Stimulated activated CD4-positive, alpha-beta T cell treated with anti-CD3 and anti-CD28 coated beads, Interleukin-1b, Interleukin-23, amount 100 ng/mL, for 1 hour (primary cell): ENCODE results near the gene IGSF9.

Source experiments
- DNase-seq, 2 donors: peaks; one replicate each; pipeline ENCODE4 v3.0.0-alpha.2; 2020; ENCODE audit warnings: low read depth in 2 of 2

IGSF9 gene

DNA sequence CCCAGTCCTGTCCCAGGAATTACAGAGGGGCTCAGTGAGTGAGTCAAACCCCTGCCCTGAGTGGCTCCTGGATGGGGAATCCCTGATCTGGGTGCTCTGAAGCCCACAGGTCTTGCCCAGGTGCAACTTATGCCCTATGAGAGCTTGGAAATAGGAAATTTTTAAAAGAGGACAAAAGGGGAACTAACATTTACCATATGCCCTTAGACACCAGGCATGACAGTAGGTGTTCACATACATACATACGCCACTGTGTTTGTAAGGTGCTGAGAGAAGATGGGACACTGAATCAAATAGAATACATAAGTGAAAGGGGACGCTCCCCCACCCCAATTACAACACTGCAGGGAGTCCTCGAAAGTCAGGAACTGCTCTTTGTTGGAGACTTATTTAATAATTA, 46.9 kb downstream of the IGSF9 start:
- no peak for DNase-seq

DNA sequence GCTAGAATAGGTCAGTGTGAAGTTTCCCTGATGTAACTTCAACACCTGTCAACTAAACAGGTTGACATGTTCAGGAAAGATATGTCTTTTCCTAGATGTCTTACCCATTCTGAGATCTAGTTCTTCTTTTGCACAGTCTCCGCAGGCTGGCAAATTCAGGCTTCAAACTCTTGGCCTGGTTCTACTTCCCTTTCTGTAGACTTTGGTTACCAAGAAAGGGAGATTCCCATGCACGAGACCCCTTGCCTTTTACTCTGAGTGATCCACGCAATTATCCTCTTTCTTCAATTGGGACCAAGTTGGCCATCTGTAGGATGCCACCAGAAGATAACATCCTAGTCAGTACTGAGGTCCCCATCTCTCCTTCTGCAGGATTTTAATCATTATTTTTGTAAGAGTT, 47.5 kb downstream of the IGSF9 start:
- no peak for DNase-seq

DNA sequence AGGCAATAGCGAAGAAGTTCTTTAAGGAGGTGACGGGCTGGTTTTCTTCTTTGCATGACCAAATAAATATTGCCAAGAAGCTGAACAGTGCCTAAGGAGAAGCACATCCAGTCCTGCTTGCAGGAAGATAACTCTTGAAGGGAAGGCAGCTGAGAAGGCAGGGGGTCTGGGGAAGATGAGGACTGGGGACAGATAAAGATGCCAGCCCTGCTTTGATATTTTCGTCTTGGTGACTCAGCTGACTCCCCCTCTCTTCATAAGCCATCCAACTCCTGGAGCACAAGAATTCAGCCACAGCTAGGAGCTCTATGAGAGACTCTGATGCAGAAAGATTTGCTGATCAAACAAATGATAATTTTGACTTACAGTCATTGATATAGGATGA, 48.9 kb downstream of the IGSF9 start:
- no peak for DNase-seq

DNA sequence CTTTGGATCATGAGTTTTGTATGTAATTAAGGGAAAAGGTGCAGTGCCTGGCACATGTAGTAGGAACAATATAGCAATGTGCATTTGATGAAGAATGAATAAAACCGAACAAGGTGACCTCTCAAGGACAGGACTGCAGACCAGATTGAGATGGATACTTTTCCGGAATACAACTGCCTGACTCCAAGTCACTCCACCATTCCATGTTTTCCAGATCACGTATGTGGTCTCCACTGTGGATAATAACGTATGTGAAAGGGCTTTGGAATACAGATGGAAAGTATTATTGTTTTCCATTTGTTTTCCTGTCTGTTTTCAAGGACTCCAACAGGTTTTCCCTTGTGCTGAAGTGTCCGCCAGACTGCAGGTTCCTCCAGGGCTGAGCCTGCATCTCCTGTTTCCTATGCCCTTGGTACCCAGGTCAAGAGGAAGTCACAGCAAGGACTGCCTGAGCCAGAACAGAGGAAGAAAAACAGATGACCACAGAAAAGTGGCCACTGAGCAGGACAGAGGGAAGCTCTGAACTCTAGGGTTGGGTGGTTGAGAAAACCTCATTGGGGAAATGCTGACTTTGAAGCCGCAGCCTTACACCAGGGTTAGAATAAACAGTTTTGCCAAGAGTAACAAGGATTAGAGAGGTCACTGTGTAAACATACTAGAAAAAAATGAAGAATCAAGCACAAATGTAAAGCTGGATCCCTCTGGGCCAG, 49.4 kb downstream of the IGSF9 start:
- DNase-seq: no peak

DNA sequence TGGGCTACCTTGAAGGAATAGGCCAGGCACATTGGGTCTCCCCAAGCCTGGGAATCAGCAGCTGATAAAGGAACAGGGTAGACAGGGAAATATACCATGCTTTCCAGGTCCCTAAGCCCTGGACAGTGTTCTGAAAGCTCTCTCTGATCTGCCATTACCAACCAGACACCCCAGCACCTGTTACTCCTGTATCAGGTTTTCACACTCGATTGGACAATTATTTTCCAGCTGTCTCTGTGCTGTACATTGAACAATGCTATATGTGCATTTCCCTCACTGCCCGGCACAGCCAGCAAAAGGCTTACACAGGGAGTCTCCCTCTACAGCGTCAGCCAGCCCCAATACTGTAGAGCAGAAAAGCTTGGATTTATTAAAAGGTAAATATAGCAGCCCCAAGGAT, 50.1 kb downstream of the IGSF9 start:
- no peak for DNase-seq

DNA sequence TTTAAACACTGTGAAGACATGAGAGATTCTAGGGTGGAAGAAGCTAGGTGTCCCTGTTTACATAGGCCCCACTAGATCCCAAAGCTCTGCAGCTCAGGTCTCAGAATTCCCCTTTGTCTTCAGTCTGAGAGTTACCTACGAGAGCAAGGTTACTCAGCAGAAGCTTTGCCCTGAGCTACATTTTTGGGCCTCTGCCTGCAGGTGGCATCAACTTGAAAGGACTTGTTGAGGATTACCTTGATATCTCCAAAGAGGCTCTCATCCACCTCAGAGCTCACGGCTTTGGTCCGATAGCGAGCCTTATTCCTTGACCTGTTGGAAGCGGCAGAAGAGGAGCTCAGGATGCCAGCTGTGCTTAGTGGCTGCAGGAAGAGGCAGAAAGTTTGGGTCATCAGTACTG, 52.5 kb downstream of the IGSF9 start:
- no peak for DNase-seq

DNA sequence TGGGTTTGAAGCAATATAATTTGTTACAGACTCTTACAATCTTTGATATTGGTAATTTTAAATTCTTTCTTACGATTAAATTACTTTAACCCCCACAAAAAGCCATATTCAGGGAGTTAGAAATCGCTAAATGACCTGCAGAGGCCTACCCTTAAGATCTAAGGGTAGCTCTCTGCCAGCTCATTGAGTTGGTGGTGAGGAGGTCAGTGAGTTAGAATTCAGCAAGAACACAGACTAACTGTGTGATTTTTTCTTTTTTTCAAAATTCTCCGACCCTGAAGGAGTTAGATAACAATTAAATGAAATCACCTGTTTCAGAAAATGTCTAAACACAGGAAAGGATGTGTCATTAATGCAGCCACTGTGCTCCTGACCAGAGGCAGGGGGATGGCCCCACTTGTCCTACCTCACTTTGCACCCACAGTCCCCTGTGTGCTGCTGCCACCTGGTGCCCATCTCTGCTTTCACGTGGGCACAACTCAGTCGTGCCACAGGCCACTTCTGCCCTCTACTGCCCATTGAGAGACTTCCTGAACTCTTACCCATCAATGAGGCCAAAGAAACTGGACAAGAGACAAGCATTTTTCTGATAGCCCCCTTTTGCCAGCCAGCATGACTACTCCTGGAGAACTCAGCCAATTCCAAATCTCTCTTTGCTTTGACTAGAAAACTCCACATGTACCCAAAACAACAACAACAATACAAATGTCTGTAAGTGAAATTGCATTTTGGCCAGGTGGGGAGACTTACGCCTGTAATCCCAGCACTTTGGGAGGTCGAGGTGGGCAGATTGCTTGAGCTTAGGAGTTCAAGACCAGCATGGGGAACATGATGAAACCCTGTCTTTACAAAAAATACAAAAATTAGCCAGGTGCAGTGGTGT, 53.9 kb downstream of the IGSF9 start:
- peak; percentile 48 to 51 for DNase-seq

DNA sequence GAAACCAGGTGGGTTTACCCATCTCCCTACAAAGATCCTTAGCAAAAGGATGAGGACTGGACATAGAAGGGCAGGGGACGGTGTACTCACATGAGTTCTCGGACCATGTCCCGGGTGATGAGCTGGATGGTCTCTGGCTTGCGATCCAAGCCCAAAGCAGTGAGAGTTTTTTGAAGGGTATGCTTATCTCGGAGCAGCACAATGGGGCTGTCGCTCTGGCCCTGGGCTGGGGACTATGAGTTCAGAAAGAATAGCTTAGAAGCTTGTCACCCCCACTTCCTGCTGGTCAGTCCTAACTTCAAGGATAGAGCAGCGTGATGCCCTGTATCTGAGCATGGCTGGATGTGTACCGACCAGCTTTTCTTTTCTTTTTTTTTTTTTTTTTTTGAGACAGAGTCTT, 55.0 kb downstream of the IGSF9 start:
- DNase-seq: no peak

DNA sequence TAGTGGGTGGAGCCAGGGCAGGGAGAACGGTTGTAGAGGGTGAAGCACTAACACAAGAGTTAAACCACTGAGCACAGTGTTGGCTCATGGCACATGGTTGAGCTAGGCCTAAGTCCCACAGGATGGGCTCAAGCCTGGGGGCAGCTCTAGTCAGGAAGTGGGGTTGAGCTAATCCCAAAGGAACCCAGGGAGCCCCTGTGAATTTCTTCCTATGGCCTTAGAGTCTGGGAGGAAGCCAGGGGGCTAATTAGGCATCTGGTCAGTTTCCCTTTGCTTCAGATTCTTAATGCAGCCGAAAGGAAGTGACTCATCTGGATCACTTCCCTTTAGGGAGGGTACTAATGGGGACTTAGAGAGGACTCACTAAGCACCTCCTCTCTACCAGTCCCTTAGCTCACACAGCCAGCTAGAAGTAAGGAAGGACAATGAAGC, 55.6 kb downstream of the IGSF9 start:
- DNase-seq: no peak

DNA sequence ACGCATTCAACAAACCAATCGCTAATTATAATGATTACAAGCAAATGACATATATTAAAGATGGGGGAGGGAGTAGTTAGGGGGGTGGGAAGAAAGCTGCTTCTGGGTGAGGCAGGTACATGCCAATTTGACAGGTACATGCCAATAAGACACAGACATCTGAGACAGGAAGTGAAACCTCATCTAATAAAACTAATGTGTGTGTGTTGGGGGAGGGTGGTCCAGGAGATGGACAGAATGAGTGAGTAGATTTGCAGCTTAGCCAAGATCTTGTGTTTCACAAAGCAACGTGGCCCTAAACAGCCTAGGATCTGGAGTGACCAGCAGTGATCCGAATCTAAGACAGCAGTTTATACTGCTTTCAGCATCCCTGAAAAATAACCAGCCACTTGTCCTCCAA, 56.2 kb downstream of the IGSF9 start:
- DNase-seq: no peak

DNA sequence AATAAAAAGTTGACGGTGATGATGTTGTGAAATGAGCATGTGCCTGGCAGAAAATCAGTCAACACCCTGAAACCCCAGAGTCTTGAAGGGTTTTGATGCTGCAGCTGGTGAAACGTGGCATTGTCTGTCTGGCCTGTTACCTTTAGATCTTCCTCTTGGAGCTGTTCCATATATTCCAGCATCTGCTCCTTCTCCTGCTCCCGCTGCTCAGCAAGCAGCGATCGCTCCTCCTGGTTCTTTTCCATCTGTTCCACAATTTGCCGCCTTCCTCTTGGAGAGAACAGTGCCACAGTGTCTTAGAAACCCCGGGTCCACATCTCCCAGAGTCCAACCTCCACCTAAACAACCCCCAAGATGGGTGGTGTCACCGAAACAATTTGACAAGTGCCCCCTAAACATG, 61.1 kb downstream of the IGSF9 start:
- DNase-seq: no peak

DNA sequence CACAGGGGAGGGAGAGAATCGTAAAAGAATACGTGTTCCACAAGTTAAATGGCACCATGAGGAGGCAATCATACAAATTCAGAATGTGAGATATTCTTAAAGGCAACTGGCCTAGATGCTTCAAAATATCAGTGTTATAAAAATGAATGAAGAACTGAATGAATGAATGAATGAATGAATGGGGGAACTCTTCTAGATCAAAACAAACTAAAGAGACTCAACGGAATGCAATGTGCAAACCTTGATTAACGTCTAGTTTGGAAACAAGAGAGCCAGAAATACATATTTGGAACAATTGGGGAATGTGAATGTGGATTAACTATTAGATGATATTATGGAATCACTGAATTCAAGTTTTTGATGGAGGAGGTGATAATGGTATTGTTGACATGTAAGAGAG, 62.3 kb downstream of the IGSF9 start:
- DNase-seq: no peak

DNA sequence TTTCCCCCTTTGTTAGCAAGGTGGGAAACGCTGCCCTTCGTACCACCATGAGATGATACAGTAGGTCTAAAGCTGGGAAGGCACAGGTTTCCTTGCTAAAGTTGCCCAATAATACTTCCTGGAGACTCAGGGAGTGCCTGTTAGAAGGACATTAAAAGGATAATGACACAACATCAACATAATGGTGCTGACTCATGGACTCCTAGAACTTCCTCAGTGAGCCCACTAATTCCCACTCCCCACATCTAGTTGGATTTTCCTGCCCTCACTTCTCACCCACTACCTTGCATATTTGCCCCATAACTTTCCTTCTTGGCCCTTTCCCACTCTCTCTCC, 62.9 kb downstream of the IGSF9 start:
- no peak for DNase-seq

DNA sequence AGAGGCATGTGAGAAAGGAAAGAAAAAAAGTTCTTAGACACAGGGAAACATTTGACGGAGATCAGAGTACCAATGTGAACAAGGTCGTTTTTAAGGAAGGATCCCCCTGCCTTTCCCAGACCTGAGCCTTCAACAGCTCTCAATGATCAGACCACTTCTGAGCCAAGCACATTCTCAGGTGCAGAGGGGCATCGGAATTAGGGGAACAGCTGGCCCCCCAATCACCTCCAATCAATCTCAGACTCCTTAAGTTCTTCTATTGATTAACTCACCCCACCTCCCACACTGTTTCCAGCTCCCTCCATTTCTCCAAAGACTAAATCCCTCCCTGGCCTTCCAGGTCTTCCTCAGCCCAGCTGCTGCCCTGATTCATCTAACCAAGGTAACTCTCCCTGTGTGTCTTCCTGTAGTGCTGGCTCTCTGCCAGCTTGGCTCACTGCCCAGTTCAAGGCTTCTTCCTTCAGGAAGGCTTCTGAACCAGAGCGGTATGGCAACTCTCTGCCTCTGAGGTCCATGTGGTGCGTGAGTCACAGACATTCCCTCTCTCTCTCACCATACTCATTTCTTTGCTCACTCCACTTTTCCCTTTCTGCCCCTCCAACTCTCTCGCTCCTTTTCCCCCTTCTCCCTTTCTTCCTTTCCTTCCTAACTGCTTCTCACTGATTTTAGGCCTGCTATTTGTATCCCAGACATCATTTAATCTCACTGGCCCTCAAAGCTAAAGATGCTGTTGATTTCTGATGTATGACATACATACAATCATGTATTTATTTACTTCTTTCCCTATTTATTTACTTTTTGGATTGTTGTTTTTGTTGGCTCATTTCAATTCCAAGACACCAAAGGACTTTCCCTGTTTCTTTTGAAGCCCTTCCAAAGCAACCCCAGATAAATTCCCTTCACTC, 63.5 kb downstream of the IGSF9 start:
- no peak for DNase-seq

DNA sequence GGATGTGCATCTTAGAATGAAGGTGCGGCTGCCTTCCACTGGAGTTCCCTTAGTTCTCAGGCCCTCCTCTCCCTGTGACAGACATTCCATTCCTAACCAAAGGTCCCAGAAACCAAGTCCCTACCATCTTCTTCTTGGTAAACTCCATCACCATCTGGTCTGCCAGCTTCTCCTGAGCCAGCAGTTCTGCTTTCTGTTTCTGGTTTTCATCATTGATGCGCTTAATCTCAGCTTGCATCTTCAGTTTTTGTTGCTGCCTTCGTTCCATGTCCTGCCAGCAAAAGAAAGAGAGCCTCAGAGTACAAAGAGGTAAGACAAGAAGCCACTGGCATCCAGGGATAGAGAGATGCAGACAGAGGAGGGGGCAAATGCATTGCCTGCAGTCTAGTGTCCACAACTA, 65.0 kb downstream of the IGSF9 start:
- DNase-seq: no peak

DNA sequence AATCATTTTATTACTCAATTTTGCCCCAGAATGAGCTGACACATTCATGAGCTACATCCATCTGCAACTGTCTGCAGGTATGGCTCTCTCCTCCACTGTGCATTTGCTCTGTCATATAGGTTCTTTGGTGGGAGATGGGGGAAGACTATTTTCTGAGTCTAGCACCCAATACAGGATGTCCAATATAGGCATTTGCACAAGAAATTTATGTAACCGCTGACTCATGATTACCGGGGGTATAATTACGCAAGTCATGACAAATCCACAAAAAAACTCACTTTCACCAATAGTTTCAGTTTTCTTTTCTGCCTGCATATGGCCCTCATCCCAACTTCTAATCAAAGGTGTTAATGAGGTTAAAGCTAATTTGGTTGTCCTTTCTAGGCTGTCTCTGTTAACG, 65.4 kb downstream of the IGSF9 start:
- no peak for DNase-seq

DNA sequence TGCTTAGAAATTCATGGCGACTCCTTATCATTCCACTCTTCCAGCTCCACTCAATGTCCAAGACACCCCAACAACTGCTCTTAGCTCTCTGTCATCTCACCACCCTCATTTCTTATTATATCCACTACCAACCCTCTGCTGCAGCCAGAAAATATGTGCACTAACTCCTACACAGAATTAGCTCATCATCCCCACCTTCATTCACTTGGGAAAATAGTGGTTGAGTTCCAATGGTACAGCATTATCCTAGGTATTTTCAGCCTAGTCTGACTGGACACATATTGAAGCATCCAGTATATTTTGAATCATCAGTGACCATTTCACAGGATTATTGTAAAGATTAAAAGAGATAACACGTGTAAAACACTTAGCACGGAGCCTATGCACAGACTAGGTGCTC, 66.3 kb downstream of the IGSF9 start:
- DNase-seq: no peak

DNA sequence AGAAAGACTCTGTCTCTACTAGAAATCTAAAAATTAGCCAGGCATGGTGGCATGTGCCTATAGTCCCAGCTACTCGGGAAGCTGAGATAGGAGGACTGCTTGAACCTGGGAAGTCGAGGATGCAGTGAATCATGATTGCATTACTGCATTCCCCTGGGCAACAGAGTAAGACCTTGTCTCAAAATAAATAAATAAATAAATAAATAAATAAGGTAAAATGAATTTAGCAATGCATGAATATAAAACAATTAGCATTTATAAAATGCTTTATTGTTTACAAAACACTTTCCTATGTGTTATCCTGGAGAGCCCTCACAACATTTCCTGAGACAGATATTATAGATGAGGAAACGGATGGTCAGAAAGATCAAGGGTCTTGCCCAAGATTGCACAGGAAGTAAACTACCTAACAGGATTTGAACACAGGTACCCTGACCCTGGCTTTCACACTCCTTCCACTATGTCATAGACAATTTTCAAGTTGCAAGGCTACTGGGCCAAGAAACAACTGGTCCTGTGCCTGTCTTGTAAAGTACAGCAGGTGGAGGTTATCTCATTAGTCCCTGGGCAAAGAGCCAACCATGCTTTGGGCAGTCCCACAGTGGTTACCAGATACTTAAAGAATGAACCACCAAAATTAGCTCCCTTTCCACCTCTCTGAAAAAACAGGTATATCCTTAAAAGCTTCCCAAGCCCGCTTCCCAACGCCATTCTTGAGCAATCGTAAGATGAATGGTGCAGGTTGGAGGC, 67.5 kb downstream of the IGSF9 start:
- DNase-seq: no peak
